ENCODE data around the gene FPGS.
"Not testable (repeated sequence)": the region's sequence is repeated elsewhere in the genome, so short reads cannot be mapped to it uniquely, and the experiment has no call there.

- TF ChIP-seq CTCF, POLR2A (IDR thresholded peaks at IDR 0.05): not testable (repeated sequence)
Measured at GRCh38 chr9:127836561-127836960, 33.9 kb downstream of the FPGS start.
